Pancreas (tissue), 10 donors: ENCODE data around the gene UCKL1. TPM values are rescaled to one million over a fixed set of nuclear protein-coding genes. Genes with fewer than 3 reads are reported as not detected.
"Not testable (repeated sequence)": the region's sequence is repeated elsewhere in the genome, so short reads cannot be mapped to it uniquely, and the experiment has no call there.

ENCODE experiments used
- ATAC-seq, 4 donors: fragments of 200-7000 bp; cut with Tn5 transposase; one replicate each; pipeline versions ENCODE4 v1.8.0 to v1.9.1; 2020; ENCODE audit warnings: mild to moderate bottlenecking in 4 of 4, moderate library complexity in 4 of 4
- DNase-seq, 6 donors: peaks; one replicate each; pipeline ENCODE4 v3.0.0-alpha.2; 2020
- FAIRE-seq: peaks from 2 replicates; lab custom pipeline; 2012; peaks lifted over from hg19 to GRCh38; lab: Jason Lieb, UNC
- H3K27ac ChIP-seq, 4 donors: fragments of 200-600 bp; sonication (generic); 1 replicate in 3 of 4; 2 replicates in 1 of 4; pipeline versions ENCODE4 v1.5.0 to v1.8.0; 2020
- H3K27me3 ChIP-seq, 4 donors: fragments of 200-600 bp; one replicate each; pipeline ENCODE4 v1.8.0; 2021
- H3K36me3 ChIP-seq, 3 donors: fragments of 200-600 bp; sonication (generic) in 1 of 3; one replicate each; pipeline versions ENCODE4 v1.5.0 to v1.8.0; 2020 to 2021
- H3K4me1 ChIP-seq, 3 donors: fragments of 200-600 bp; one replicate each; pipeline ENCODE4 v1.8.0; 2021
- H3K4me3 ChIP-seq, 4 donors: fragments of 200-600 bp; sonication (generic) in 2 of 4; one replicate each; pipeline versions ENCODE4 v1.5.0 to v1.8.0; 2020 to 2021
- H3K9me3 ChIP-seq, 4 donors: fragments of 200-600 bp; one replicate each; pipeline ENCODE4 v1.8.0; 2021
- WGBS, 2 donors: extraction: QIAGEN DNeasy Blood & Tissue Kit; methylation state at CpG; one replicate each; pipeline ENCODE4 v1.1.7; 2013; 5-methylcytosine and 5-hydroxymethylcytosine counted together
- intact Hi-C, 3 donors: fragments of 100-400 bp; cut with DNase I; formaldehyde crosslinking; loops; one replicate each; pipeline versions ENCODE4 v1.11.1 to v1.14.2; 2022
- polyA plus RNA-seq, 2 donors: library from polyadenylated mRNA; stranded (reverse); fragments of 200-250 nt; gene quantifications; one replicate each; pipeline ENCODE4 v1.2.3, GENCODE V29; 2013
- total RNA-seq, 6 donors: library from RNA; stranded (reverse); fragmentation: NEBNext Ultra II Directional in 4 of 6; extraction: Animal tissue kit (Norgen Biotek cat#: 25700) in 4 of 6; gene quantifications; one replicate each; pipeline versions ENCODE4 v1.2.1 to v1.2.4, GENCODE V29; 2021 to 2023
- TF ChIP-seq, protein P1 (sequence below), 4 donors: fragments of 200-600 bp; sonication (generic) in 3 of 4; IDR thresholded peaks; one replicate each; pipeline versions ENCODE4 v1.5.0 to v1.8.0; 2021; ENCODE audit warnings: antibody characterized with exemption in 4 of 4
- donor health status: healthy with polysubstance abuse.
- donor health status: DM: no; HTN: no; CAD: no; lungs with moderate emphysema.
- donor health status: DM: no; HTN: no; CAD: no.
- donor health status: control.
- donor health status: control.
- donor health status: Bipolar disorder and iron deficiency.
- donor health status: DM: yes; HTN: yes; CAD: no.
- donor health status: DM: no; HTN: no; CAD: no.
- donor health status: DM: no; HTN: no; CAD: no.
- donor health status: DM: yes; HTN: yes; CAD: no.

The UCKL1 gene
- total and polyA plus RNA-seq, 8 donors = 13.9 to 84.7 (median 18.1) TPM

DNA sequence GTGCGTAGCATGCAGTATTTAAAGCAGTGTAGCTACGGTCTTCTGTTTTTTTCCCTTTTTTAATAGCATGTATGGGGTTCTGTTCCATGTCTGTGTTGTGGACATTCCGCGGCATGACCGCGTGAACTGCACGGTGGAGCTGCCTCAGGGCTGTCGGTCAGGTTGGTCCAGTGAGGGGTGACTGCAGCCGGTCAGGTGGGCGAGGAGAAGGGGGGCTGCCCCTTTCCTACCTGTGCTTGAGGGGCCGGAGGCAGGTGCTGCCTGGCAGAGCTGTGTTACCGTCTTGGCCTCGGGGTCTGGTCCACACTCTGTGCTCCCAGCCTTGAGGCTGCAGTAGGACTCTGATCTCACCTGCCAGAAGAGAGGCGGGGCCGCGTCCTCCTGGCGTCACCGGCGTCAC, 24.5 kb downstream of the UCKL1 start:
- Histone ChIP-seq H3K9me3 (no peaks in the 10 kb centered on the region), H3K4me1 (no peaks in the 10 kb centered on the region), H3K27me3 (no peaks in the 10 kb centered on the region), H3K4me3 (no peak overlapping the region), H3K27ac (no peak overlapping the region), H3K36me3 (peaks cover 4 to 47% (median 30%) of the 10 kb centered on the region in 3 donors)
- TF ChIP-seq, protein P1, sequence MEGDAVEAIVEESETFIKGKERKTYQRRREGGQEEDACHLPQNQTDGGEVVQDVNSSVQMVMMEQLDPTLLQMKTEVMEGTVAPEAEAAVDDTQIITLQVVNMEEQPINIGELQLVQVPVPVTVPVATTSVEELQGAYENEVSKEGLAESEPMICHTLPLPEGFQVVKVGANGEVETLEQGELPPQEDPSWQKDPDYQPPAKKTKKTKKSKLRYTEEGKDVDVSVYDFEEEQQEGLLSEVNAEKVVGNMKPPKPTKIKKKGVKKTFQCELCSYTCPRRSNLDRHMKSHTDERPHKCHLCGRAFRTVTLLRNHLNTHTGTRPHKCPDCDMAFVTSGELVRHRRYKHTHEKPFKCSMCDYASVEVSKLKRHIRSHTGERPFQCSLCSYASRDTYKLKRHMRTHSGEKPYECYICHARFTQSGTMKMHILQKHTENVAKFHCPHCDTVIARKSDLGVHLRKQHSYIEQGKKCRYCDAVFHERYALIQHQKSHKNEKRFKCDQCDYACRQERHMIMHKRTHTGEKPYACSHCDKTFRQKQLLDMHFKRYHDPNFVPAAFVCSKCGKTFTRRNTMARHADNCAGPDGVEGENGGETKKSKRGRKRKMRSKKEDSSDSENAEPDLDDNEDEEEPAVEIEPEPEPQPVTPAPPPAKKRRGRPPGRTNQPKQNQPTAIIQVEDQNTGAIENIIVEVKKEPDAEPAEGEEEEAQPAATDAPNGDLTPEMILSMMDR (IDR thresholded peaks at IDR 0.05) = no peak
- 92 to 93% methylated on average over 19 of the region's 19 CpGs for WGBS, 2 donors
- ATAC-seq (no peak), FAIRE-seq (no peak), DNase-seq (no peak)
- intact Hi-C loops = no loop called here

DNA sequence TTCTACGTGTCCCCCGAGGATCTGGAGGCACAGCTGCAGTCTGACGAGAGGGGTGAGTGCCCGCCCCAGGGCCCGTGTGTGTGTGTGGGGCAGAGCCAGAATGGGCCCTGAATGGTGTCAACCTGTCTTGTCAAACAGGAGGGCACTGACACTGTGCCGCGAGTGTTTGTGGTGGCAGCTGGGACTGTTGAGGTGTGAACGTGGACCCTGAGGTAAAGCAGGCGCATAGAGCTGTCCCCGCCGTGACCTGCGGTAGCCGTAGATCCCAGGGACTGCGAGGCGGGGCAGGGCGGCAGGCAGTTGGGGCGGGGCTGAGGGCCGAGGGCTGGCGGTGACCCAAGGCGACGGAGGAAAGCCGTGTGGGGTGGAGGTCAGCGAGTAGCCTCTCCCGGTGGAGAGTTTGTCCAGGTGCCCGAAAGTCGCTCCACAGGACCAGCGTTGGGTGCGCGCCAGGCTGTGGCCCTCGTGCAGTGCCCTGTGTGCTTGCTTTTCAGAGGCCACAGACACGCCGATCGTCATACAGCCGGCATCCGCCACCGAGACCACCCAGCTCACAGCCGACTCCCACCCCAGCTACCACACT, 25.2 kb downstream of the UCKL1 start:
- no peak overlapping the region for H3K4me3 ChIP-seq
- TF ChIP-seq, protein P1 (IDR thresholded peaks at IDR 0.05) = no peak
- DNase-seq (peak in 1 of 6 donors; percentile 50), ATAC-seq (no peak), FAIRE-seq (no peak)
- H3K9me3 ChIP-seq = no peaks in the 10 kb centered on the region
- intact Hi-C loops = no loop called here
- no peaks in the 10 kb centered on the region for H3K4me1 ChIP-seq
- 90 to 92% methylated on average over 37 of the region's 37 CpGs for WGBS, 2 donors
- H3K27me3 ChIP-seq = no peaks in the 10 kb centered on the region
- H3K27ac ChIP-seq = no peak overlapping the region
- peaks cover 4 to 47% (median 30%) of the 10 kb centered on the region in 3 donors for H3K36me3 ChIP-seq

DNA sequence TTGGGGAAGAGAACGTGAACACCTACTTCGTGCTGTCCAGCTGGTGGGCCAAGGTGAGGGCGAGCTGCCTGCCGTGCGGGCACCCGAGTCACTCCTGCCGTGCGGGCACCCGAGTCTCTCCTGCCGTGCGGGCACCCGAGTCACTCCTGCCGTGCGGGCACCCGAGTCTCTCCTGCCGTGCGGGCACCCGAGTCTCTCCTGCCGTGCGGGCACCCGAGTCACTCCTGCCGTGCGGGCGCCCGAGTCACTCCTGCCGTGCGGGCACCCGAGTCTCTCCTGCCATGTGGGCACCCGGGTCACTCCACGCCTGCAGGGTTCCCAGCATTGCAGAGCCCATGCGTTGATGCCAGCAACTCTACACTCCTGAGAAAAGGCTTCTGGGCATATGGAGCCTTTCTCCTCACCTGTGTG, 26.7 kb downstream of the UCKL1 start:
- FAIRE-seq, intact Hi-C loops, H3K27ac ChIP-seq, H3K27me3 ChIP-seq, DNase-seq, H3K4me1 ChIP-seq, H3K4me3 ChIP-seq, H3K9me3 ChIP-seq, ATAC-seq: not testable (repeated sequence)
- 97% methylated on average over 31 of the region's 31 CpGs for WGBS, 2 donors
- peaks cover 4 to 42% (median 30%) of the 10 kb centered on the region in 3 donors for H3K36me3 ChIP-seq

DNA sequence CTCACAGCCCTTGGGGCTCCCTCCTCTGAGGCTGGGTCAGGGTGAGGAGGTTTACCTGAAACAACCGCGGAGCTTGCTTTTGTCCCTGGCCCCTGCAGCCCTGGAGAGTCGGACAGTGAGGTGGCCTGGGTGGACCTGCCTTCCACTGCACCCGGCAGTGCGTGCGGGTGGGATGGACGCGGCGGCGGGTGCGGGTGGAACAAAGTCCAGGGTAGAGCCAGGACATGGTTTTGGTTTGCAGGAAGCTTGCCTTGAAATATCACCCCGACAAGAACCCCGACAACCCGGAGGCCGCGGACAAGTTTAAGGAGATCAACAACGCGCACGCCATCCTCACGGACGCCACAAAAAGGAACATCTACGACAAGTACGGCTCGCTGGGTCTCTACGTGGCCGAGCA, 27.1 kb downstream of the UCKL1 start:
- Histone ChIP-seq H3K4me3 (no peak overlapping the region), H3K4me1 (no peaks in the 10 kb centered on the region), H3K27me3 (no peaks in the 10 kb centered on the region), H3K36me3 (peaks cover 4 to 42% (median 30%) of the 10 kb centered on the region in 3 donors), H3K27ac (no peak overlapping the region), H3K9me3 (no peaks in the 10 kb centered on the region)
- intact Hi-C loops = no loop called here
- FAIRE-seq (no peak), ATAC-seq (no peak), DNase-seq (no peak)
- 95 to 98% methylated on average over 26 of the region's 26 CpGs for WGBS, 2 donors
- TF ChIP-seq, protein P1 (IDR thresholded peaks at IDR 0.05) = no peak

DNA sequence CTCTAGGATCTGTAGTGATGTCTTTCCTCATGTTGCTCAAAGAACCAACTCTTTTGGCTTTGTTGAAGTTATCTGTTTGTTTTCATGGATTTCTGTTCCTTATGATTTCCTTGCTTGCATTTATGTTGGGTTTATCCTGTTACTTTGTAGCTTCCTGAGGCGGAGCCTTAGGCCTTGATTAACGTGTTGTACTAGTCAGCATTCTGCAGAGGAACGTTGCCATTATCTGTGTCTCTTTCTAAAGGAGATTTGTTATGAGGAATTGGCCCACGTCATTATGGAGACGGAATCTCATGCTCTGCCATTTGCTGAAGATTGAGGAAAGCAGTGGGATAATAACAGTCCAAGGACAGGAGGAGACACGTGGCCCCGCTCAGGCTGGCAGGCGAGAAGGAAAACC, 29.9 kb downstream of the UCKL1 start:
- H3K36me3 ChIP-seq = peaks cover under 1 to 33% (median 22%) of the 10 kb centered on the region in 3 donors
- no peaks in the 10 kb centered on the region for H3K27me3 ChIP-seq
- DNase-seq (no peak), ATAC-seq (peak in 1 of 4 donors; percentile 6), FAIRE-seq (no peak)
- intact Hi-C loops = no loop called here
- no peaks in the 10 kb centered on the region for H3K4me1 ChIP-seq
- H3K4me3 ChIP-seq = no peak overlapping the region
- TF ChIP-seq, protein P1 (IDR thresholded peaks at IDR 0.05) = no peak
- no peak overlapping the region for H3K27ac ChIP-seq
- no peaks in the 10 kb centered on the region for H3K9me3 ChIP-seq
- 57 to 64% methylated on average over 8 of the region's 8 CpGs for WGBS, 2 donors
